GM19025 (cell line): ENCODE data around the gene CDC34.

Experiments
- ATAC-seq: cut with Tn5 transposase; IDR thresholded peaks from one replicate; pipeline ENCODE4 v1.9.1; 2021; ENCODE audit warnings: mild to moderate bottlenecking, low read depth, moderate library complexity; ENCODE audit not compliant: unreplicated experiment

CDC34 gene

GRCh38 chr19:540867-541637 lies 9.5 kb downstream of the CDC34 start:
- ATAC-seq = no peak

DNA sequence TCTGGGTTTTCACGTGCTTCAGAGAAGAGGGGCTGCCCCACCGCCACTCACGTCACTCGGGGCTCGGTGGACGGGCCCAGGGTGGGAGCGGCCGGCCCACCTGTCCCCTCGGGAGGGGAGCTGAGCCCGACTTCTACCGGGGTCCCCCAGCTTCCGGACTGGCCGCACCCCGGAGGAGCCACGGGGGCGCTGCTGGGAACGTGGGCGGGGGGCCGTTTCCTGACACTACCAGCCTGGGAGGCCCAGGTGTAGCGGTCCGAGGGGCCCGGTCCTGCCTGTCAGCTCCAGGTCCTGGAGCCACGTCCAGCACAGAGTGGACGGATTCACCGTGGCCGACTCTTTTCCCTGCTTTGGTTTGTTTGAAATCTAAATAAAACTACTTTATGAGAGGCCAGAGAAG lies 10.1 kb downstream of the CDC34 start:
- no peak for ATAC-seq

- ATAC-seq = no peak
Measured at GRCh38 chr19:542173-542866, 10.8 kb downstream of the CDC34 start.

GRCh38 chr19:543910-544608 lies 12.5 kb downstream of the CDC34 start, which contains the start of gene GZMM:
TSS of gene GZMM (plus strand) at chr19:544053. CDS start at chr19:544072, 19 bp downstream.
- no peak for ATAC-seq

DNA sequence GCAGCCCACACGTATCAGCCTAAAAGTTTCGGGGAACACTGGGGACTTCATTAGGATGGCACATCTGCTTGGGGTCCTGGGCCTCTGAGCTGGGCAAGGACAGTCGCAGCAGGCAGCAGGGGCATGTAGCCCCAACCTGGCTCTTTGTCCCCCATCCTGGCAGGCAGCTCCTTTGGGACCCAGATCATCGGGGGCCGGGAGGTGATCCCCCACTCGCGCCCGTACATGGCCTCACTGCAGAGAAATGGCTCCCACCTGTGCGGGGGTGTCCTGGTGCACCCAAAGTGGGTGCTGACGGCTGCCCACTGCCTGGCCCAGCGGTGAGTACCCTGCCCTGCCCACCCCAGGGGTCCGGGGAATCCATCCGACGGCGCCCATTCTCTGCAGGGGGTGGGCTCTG lies 15.6 kb downstream of the CDC34 start:
- no peak for ATAC-seq

DNA sequence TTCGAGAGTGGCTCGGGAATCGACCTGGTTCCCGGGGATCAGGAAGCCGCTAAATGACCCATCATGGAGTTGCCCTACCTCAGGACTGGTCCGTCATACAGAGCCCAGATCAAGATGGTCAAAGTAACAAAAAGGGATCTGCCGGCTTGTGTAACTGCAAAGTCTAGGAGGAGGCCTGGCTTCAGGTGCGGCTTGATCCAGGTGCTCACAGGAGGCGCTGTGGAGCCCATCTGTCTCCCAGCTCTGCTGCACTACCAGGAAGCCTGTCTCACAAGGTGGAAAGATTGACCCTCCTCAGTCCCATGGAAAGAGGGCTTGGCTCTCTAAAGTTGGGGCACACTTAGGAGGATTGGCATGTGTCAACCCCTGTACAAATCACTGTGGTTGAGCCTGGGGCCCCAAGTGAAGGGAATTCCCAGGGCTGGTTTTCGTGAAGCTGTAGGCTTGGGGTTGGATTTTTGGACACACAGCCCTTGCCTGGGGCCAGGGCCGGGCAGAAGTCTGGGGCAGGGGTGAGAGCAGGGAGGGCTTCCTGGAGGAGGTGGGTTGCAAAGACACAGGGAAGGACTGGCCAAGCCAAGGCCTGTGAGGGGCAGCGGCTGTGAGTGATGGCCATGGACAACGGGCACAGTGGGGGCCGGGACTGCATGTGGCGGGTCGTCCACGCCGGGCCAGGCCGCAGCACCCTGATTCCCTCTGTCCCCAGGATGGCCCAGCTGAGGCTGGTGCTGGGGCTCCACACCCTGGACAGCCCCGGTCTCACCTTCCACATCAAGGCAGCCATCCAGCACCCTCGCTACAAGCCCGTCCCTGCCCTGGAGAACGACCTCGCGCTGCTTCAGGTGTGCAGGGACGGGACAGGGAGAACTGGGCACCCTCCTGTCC lies 16.5 kb downstream of the CDC34 start:
- no peak for ATAC-seq

- no peak for ATAC-seq
Measured at GRCh38 chr19:548886-549830, 17.6 kb downstream of the CDC34 start.

DNA sequence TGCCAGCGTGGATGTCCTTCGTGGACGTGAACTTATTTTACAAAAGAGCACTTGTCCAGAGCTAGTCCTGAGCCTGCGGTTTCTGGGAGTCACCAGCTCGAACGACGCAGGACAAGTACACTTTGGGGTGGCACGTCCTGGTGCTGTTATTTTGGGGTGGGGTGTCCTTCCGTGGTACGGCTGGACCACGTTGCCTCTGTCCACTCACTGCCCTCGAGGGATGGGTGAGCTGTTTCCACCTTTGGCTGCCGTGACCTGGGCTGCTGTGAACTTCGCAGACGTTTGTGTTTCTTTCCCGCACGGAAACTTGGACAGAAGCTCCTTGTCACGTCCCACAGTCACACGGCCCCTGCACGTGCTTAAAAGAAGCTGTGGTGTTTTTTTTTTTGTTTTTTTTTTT lies 23.3 kb downstream of the CDC34 start:
- ATAC-seq = no peak

GRCh38 chr19:555474-555808 lies 23.9 kb downstream of the CDC34 start:
- ATAC-seq = no peak

DNA sequence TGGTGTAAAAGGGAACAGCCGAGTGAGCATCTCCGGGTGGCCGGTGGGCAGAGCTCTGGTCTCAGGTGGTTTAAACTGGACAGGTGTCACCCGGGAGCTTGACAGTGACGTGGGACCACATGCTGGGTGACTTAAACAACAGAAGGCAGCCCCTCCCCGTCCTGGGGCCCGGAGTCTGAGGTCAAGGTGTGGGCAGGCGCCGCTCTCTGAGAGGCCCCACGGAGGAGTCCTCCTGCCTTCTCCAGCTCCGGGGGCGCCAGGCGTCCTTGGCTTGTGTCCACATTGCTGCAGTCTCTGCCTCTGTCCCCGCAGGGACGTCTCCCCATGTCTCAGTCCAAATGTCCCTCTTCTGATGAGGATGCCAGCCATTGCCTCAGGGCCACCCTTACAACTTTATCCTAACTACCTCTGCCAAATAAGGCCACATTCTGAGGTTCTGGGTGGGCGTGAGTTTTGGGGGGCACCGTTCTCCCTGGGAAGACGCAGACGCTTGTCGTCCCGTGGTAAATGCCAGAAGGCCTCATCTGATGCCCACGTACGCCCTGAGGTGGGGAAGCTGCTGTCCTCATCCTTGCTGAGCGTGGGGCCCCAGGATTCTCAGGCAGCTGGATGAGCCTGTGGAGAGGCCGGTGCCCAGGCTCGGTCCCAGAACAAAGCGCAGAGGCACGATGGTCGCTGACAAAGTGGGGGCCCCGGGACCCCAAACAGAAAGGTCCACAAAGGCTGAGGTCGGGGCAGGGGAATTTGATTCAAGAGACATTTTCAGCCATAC lies 25.2 kb downstream of the CDC34 start:
- ATAC-seq = no peak

- ATAC-seq = no peak
Measured at GRCh38 chr19:558770-559439, 27.3 kb downstream of the CDC34 start.

DNA sequence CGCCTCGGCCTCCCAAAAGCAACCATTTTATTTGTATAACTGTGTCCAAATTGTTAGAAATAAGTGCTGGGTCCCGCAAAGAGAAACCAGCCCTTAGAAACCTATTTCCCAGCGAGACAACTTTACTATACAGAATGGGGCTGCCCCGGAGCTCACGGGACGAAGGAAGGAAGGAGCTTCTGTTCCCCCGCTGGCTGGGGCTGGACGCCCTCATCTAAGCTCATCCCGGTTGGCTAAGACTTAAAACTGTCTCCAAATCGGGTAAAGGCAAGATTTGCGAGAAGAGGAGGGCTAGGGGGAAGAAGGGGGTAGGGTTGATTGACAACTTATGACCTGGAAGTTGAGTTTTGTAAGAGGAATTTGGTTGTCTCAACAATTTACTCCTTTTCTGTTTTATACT lies 28.6 kb downstream of the CDC34 start:
- ATAC-seq = no peak

DNA sequence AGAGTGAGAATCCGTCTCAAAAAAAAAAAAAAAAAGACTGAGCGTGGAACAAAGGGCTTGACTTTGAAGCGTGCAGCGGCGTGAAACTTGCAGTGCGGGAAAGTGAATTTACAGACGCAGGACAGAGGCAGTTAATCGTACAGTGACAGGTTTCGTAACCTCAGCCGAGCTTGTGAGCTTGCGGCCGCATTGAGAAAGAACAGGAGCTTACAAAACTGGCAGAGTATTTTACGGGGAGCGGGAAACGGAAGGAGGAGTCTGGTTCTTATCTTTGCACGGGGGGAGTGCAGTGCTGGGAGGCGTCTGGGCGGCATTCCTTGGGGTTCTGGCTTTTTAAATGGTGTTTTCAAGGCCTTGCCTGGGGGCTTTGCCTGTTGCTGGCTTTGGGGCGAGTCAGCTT lies 34.8 kb downstream of the CDC34 start:
- ATAC-seq = no peak

GRCh38 chr19:566844-567243 lies 35.3 kb downstream of the CDC34 start:
- ATAC-seq = no peak

- ATAC-seq = no peak
Measured at GRCh38 chr19:567296-567900, 35.8 kb downstream of the CDC34 start.

DNA sequence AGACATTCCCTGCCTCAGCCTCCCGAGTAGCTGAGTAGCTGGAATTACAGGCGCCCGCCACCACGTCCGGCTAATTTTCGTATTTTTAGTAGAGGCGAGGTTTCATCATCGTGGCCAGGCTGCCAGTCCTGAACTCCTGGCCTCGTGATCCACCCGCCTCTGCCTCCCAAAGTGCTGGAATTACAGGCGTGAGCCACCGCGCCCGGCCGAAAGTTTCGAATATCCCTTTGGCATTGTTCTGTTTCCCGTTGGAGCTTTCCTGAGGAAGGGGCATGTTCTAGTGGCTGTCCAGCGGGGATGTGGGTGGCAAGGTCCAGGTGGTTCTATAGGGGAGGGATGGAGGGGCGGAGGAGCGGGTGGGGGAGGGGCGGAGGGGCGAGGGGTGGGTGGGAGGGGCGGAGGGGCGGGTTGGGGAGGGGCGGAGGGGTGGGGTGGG lies 38.7 kb downstream of the CDC34 start:
- no peak for ATAC-seq

DNA sequence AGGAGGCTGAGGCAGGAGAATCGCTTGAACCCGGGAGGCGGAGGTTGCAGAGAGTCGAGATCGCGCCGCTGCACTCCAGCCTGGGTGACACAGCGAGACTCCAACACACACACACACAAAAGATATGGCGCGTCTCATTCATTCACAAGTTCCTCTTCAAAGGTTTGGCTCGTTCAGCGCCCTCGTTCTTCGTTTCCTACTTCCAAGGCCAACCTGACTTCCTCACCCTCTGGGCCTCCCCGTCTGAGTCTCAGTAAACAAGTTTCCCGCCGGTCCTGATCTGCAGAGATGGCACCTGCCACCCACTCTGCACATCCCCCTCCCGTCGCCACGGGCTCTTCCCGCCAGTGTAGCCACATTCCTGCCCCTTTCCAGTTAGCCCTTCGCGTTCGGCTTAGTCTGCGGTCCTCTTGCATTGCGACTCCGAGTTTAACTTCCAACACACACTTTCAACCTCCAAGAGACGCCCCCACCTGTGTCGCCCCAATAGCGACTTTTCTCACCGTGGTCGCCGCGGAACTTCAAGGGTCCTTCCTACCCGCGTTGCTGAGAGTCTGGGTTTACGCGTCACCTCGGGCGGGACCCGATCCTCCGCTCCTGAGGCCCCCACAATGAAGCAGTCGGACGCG lies 39.5 kb downstream of the CDC34 start:
- ATAC-seq = no peak
